GM12801 (cell line): ENCODE measurements around the gene C16orf96.

Experiments used
- CTCF ChIP-seq: IDR thresholded peaks from one replicate; pipeline ENCODE4 v1.5.1; 2011; ENCODE audit warnings: control low read depth; ENCODE audit not compliant: insufficient read length; ENCODE audit errors: extremely low read depth

The C16orf96 gene

GRCh38 chr16:4588386-4588785 lies 32.2 kb downstream of the C16orf96 start:
- no peak for TF ChIP-seq CTCF

DNA sequence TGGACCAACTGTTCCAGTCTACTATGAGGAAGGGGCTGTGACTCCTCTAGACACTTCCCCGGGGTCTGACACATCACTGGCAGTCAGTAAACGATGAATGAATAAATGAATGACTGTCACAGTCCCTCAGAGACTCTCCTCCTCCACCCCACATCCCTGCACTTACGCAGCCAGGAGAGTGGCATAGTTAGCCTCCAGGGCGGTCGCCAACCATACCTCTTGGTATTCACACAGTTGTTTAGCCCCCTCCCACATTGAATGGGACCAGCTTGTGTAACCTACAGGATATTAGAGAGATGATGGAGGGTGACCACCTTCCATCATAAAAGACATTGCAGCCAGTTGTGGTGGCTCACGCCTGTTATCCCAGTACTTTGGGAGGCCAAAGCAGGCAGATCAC lies 32.8 kb downstream of the C16orf96 start:
- TF ChIP-seq CTCF, result no peak

GRCh38 chr16:4591191-4591590 lies 35.1 kb downstream of the C16orf96 start:
- TF ChIP-seq CTCF, result no peak

- TF ChIP-seq CTCF, result no peak
These were observed 35.7 kb downstream of the C16orf96 start for GRCh38 chr16:4591706-4592470.

DNA sequence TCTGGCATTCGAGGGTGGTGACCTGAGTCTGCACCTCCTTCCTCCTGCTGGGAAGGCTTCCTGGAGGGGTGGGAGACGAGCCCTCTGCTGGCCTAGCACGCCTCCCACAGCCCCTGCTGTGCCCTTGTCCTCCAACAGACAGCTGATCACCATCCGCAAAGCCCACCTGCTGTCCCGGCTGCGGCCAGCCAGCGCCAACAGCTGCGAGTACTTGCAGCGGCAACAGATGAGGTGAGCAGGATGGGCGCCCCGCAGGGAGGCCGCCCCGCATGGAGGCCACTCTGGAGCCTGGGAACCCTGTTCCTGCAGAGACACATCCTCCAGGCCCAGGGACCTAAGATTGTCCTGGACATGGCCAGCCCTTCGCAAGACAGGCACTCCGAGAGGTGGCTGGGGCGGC lies 36.9 kb downstream of the C16orf96 start:
- no peak for TF ChIP-seq CTCF

DNA sequence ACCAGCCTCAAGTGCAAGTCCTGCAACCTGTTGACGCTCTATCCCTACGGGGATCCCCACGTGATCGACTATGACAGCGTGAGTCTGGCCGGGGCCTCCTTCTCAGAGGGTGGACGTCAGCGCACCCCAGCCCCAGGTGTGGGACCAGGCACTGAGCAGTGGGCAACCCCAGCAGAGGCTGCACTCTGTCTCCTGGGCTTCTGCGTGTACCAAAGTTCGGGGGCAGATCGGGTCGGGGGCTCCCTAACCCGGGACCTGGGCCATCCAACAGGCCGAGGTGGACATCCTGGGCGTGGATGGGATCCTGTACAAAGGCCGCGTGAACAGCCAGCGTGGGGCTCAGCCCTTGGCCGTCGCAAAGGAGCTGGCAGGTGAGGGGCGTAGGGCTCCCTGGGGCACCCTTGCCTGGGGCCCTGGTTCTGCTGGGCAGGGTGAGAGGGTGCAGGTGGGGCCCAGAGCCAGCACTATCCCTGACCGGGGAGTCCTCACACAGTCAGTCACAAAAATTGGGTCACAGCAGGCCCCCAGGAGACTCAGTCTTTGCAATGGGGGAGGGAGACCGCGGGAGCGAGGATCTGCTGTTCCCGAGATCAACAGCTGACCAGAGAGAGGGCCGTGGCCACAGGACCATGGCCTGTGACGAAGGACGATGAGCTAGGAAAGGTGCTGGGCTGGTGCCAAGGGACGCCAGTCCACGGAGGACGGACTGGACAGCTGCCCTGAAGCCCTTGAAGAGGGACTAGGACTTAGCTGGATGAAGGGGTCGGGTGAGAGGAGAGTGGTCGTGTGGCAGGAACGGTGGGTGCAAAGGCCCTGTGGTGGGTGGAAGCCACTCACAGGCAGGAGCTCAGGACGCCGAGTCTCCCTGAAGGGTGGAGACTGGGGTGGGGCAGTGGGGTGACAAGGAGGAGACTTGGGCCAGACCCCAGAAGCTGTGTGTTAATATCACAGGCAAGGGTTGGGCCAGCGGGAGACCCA lies 38.6 kb downstream of the C16orf96 start:
- TF ChIP-seq CTCF, result no peak

GRCh38 chr16:4597174-4597573 lies 41.0 kb downstream of the C16orf96 start:
- no peak for TF ChIP-seq CTCF
